RWPE1 (cell line): Measurements from ENCODE around the gene SP3.
A peak's percentile ranks its signal among the peaks of the same experiment; 100 is the strongest.

ENCODE experiments used
- CTCF ChIA-PET: fragments of 350-600 bp; sonication (Branson Sonifier 250); formaldehyde crosslinking; extraction: SDS; loops from one replicate; lab custom pipeline; 2021; lab: Yijun Ruan, JAX
- POLR2A ChIA-PET: fragments of 400-600 bp; formaldehyde crosslinking; extraction: SDS; loops from one replicate; lab custom pipeline; 2020; ENCODE audit warnings: antibody characterized with exemption; ENCODE audit not compliant: low non-redundant PET; lab: Yijun Ruan, JAX
- DNase-seq: peaks from one replicate; pipeline ENCODE4 v3.0.0; 2012; ENCODE audit warnings: low spot score
- H3K27ac ChIP-seq: fragments of 450-650 bp; 2 replicates; pipeline ENCODE4 v1.5.1; 2017
- TF ChIP-seq, protein P1 (sequence below): fragments of 450-650 bp; conservative IDR thresholded peaks from 2 replicates; pipeline ENCODE4 v1.5.1; 2017; ENCODE audit warnings: low read depth, mild to moderate bottlenecking

SP3 gene

DNA sequence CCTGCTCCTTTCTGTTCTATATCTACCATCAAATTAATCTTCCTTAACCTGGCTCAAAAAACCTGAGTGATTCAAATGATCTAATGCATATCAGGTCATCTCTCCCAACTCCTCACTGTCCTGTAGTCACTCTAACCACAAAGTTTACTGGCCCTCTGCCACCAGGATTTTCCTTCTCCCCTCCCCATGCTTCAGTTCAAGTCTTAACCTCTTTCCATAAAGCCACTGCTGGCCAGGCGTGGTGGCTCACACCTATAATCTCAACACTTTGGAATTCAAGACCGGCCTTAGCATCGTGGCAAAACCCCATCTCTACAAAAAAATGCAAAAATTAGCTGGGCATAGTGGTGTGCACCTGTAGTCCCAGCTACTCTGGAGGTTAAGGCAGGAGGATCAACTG lies 7.5 kb upstream of the SP3 start:
- peak overlapping the region; percentile 42; the same call in 1 of the 2 replicates for H3K27ac ChIP-seq
- ChIA-PET POLR2A (no interaction called here), CTCF (interaction anchor here (0.7 kb wide), 1 partner anchor 17 kb away, joined by 4 read pairs; no protein-coding TSS in a partner anchor)
- TF ChIP-seq, protein P1, sequence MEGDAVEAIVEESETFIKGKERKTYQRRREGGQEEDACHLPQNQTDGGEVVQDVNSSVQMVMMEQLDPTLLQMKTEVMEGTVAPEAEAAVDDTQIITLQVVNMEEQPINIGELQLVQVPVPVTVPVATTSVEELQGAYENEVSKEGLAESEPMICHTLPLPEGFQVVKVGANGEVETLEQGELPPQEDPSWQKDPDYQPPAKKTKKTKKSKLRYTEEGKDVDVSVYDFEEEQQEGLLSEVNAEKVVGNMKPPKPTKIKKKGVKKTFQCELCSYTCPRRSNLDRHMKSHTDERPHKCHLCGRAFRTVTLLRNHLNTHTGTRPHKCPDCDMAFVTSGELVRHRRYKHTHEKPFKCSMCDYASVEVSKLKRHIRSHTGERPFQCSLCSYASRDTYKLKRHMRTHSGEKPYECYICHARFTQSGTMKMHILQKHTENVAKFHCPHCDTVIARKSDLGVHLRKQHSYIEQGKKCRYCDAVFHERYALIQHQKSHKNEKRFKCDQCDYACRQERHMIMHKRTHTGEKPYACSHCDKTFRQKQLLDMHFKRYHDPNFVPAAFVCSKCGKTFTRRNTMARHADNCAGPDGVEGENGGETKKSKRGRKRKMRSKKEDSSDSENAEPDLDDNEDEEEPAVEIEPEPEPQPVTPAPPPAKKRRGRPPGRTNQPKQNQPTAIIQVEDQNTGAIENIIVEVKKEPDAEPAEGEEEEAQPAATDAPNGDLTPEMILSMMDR = no peak
- no peak for DNase-seq

DNA sequence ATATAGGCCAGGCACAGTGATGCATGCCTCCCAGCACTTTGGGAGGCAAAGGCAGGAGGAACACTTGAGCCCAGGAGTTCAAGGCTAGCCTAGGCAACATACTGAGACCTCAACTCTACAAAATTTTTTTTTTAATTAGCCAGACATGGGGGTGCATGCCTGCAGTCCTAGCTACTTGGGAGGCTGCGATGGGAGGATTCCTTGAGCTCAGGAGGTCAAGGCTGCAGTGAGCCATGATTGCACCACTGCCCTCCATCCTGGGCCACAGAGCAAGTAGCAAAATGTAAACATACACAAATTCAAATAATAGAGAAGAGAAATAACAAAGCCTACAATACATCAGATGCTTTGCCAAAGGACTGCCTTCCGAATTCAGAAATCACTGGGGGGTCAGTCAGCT lies 7.0 kb upstream of the SP3 start:
- TF ChIP-seq, protein P1 = no peak
- ChIA-PET POLR2A (no interaction called here), CTCF (interaction anchor here (0.5 kb wide), 1 partner anchor 1041 kb away, joined by 3 read pairs; no protein-coding TSS in a partner anchor)
- no peak for DNase-seq
- peak overlapping the region; percentile 42; the same call in 1 of the 2 replicates for H3K27ac ChIP-seq

DNA sequence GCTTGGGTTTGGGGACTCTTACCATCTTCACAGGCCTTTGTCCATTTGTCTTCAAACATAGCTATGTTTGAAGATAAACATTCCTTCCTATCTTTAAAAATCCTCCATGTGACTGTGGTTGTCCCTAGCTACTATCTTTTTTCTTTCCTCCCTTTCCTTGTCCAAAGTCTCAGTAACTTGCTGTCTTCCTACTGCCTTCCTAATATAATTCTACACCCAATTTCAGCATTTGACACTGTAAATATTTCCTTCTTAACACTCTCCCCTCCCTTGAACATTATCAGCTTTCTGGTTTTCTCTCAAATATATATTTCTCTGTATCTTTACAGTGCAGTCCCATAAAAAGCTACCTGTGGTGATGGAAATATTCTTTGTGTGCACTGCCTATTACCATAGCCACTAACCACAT lies 5.3 kb upstream of the SP3 start:
- TF ChIP-seq, protein P1 = no peak
- POLR2A ChIA-PET = no interaction called here
- CTCF ChIA-PET = interaction anchor here (1.1 kb wide), 1 partner anchor 9 kb away, joined by 3 read pairs; no protein-coding TSS in a partner anchor
- H3K27ac ChIP-seq = no peak overlapping the region
- no peak for DNase-seq

DNA sequence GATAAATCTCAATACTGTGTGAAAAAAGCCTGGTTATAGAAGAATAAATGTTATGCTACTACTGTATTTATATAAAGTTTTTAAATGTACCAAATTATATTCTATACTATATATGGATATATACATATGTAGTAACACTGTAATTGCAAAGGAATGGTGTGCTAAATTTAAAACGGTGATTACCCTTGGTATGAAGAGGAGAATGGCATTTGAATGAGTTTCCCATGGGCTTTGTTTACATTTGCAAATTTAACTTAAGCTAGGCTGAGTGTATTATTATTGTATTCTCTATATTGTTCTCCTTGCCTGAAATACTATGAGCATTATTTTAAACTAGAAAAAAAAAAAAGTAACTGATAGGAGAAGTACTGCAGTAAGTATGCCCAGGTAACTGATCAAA lies 4.7 kb upstream of the SP3 start:
- TF ChIP-seq, protein P1 = no peak
- ChIA-PET CTCF (no interaction called here), POLR2A (no interaction called here)
- no peak overlapping the region for H3K27ac ChIP-seq
- no peak for DNase-seq

DNA sequence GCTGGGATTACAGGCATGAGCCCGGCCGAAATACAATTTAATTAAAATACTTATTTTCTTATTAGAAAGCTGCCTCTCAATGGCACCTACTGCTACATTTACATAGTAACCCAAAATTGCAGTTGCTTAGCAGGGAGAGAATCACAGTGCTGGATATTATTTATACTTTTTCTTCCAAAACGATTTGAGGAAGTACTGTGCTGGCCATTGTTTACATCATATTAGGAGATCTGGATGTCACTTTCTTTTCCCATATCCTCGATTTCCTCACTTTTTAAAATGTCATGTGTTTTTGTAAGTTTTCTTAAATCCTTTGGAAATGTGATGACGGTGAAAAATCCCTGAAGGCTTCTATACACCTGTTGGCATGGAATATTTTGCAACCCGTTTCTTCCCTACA lies 3.4 kb upstream of the SP3 start:
- ChIA-PET CTCF (interaction anchor here (0.6 kb wide), 1 partner anchor 392 kb away, joined by 3 read pairs; no protein-coding TSS in a partner anchor), POLR2A (no interaction called here)
- H3K27ac ChIP-seq = no peak overlapping the region
- no peak for DNase-seq
- TF ChIP-seq, protein P1 = no peak

DNA sequence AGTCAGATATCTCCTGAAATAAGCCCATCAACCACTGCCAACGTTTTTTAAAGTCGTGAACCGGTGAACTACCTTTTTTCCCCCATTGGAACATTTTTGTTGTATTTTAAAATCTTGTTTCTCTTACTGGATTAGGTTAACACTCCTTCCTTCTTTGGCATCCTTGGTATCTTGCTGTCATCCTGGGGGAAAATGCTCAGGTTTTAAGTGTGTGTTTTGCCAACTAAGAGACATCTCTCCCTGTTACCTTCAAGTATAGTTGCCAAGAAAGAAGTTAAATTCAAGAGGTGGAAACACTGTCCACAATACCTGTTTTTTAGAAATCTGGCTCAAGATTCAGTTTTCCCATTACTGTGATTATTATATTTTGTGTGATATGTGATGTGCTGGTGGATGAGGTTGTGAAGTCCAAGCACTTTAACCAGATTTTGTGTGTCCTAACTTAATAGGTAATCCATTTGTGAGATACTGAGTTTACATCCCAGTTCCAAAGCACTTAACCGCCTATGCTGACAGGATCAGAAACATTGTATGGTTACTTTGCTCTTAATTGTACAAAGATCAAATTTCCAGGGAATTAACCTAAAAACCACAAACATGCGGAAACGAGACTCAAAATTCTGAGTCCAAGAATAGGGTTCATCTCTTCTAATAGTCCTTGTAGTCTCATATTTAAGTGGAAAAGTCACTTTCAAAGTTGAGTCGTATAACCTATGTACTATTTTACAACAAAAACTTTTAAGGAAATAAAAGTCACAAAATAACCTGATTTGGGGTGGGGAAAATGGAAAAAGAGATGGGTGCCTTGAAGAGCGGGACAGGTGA lies 1.3 kb upstream of the SP3 start:
- TF ChIP-seq, protein P1 = no peak
- ChIA-PET POLR2A (interaction anchor here (0.6 kb wide), 2 partner anchors 19 to 281 kb away, joined by 3 read pairs; no protein-coding TSS in a partner anchor), CTCF (interaction anchor here (0.6 to 1.1 kb wide), 2 partner anchors 26 to 125 kb away, joined by 3 read pairs; no protein-coding TSS in a partner anchor)
- H3K27ac ChIP-seq = peak overlapping the region; percentile 100
- no peak for DNase-seq
